GM12892 (cell line): ENCODE results near the gene PCDH8.
A peak's percentile ranks its signal among the peaks of the same experiment; 100 is the strongest.

Experiments used
- DNase-seq: peaks from one replicate; pipeline ENCODE4 v3.0.0; 2011; ENCODE audit not compliant: insufficient read length
- FAIRE-seq: peaks from 2 replicates; lab custom pipeline; 2011; peaks lifted over from hg19 to GRCh38; lab: Jason Lieb, UNC
- POLR2A ChIP-seq: IDR thresholded peaks from 2 replicates; pipeline ENCODE4 v1.6.1; 2011; ENCODE audit warnings: low read depth, low read length, control low read depth
- POLR2AphosphoS5 ChIP-seq: IDR thresholded peaks from 2 replicates; pipeline ENCODE4 v1.6.1; 2011; ENCODE audit warnings: low read depth, low read length, control low read depth
- TAF1 ChIP-seq: IDR thresholded peaks from 2 replicates; pipeline ENCODE4 v1.6.1; 2011; ENCODE audit warnings: low read depth, mild to moderate bottlenecking, control low read depth, low read length, borderline replicate concordance

The PCDH8 gene

GRCh38 chr13:52870143-52870542 lies 21.7 kb upstream of the PCDH8 start:
- FAIRE-seq (no peak), DNase-seq (no peak)
- TF ChIP-seq TAF1: no peak
- no peak for TF ChIP-seq POLR2A
- TF ChIP-seq POLR2AphosphoS5: no peak

GRCh38 chr13:52869621-52870020 lies 21.2 kb upstream of the PCDH8 start:
- TF ChIP-seq POLR2A (no peak), POLR2AphosphoS5 (no peak), TAF1 (no peak)
- no peak for DNase-seq
- FAIRE-seq: no peak

- FAIRE-seq: no peak
- TF ChIP-seq POLR2A (no peak), TAF1 (no peak), POLR2AphosphoS5 (no peak)
- no peak for DNase-seq
Measured at GRCh38 chr13:52869050-52869449, 20.6 kb upstream of the PCDH8 start.

GRCh38 chr13:52868190-52868589 lies 19.8 kb upstream of the PCDH8 start:
- FAIRE-seq: no peak
- TF ChIP-seq POLR2A: no peak
- no peak for TF ChIP-seq POLR2AphosphoS5
- no peak for TF ChIP-seq TAF1
- no peak for DNase-seq

GRCh38 chr13:52864941-52865340 lies 16.5 kb upstream of the PCDH8 start:
- no peak for FAIRE-seq
- TF ChIP-seq POLR2A (no peak), POLR2AphosphoS5 (no peak), TAF1 (no peak)
- no peak for DNase-seq

GRCh38 chr13:52862358-52863206 lies 14.1 kb upstream of the PCDH8 start:
- TF ChIP-seq POLR2AphosphoS5 (no peak), TAF1 (no peak), POLR2A (no peak)
- FAIRE-seq (no peak), DNase-seq (no peak)

- FAIRE-seq (no peak), DNase-seq (no peak)
- TF ChIP-seq TAF1 (no peak), POLR2A (no peak), POLR2AphosphoS5 (no peak)
Measured at GRCh38 chr13:52852444-52852843, 4.0 kb upstream of the PCDH8 start.

- TF ChIP-seq POLR2A (no peak), TAF1 (no peak), POLR2AphosphoS5 (no peak)
- peak; percentile 54 for FAIRE-seq
- peak; percentile 55 for DNase-seq
Measured at GRCh38 chr13:52851137-52851962, 2.9 kb upstream of the PCDH8 start.

- peak; percentile 46 for FAIRE-seq
- DNase-seq: peak; percentile 77
- TF ChIP-seq POLR2AphosphoS5: no peak
- no peak for TF ChIP-seq POLR2A
- TF ChIP-seq TAF1: no peak
Measured at GRCh38 chr13:52850396-52851136, 2.1 kb upstream of the PCDH8 start.

GRCh38 chr13:52850072-52850395 lies 1.6 kb upstream of the PCDH8 start:
- no peak for DNase-seq
- TF ChIP-seq TAF1 (no peak), POLR2A (no peak), POLR2AphosphoS5 (no peak)
- FAIRE-seq: no peak

- no peak for DNase-seq
- no peak for FAIRE-seq
- TF ChIP-seq POLR2A: no peak
- TF ChIP-seq TAF1: no peak
- no peak for TF ChIP-seq POLR2AphosphoS5
Measured at GRCh38 chr13:52849291-52850071, 1.0 kb upstream of the PCDH8 start.
